Keratinocyte (primary cell): ENCODE data around the gene LPO. TPM values are rescaled to one million over a fixed set of nuclear protein-coding genes. Genes with fewer than 3 reads are reported as not detected.

ENCODE experiments used
- DNase-seq: peaks from one replicate; pipeline ENCODE4 v3.0.0-alpha.2; 2011; ENCODE audit warnings: low read depth, missing footprints, low spot score
- FAIRE-seq: peaks from 2 replicates; lab custom pipeline; 2011; peaks lifted over from hg19 to GRCh38; lab: Jason Lieb, UNC
- H2AFZ ChIP-seq: 2 replicates; pipeline ENCODE4 v1.6.0; 2012; ENCODE audit warnings: low read length, control low read depth, inconsistent platforms; ENCODE audit not compliant: control insufficient read depth
- H3K27ac ChIP-seq: 2 replicates; pipeline ENCODE4 v1.5.1; 2011; ENCODE audit warnings: low read length; ENCODE audit not compliant: control insufficient read depth, insufficient read depth
- H3K27me3 ChIP-seq: 3 replicates; pipeline ENCODE4 v1.6.0; 2011; ENCODE audit warnings: low read length; ENCODE audit not compliant: control insufficient read depth, insufficient read depth; ENCODE audit errors: extremely low read depth
- H3K36me3 ChIP-seq, 2 experiments: 2 replicates in 1 of 2; 3 replicates in 1 of 2; pipeline ENCODE4 v1.5.1; 2011; ENCODE audit warnings: low read length in 2 of 2, mild to moderate bottlenecking in 1 of 2; ENCODE audit not compliant: control insufficient read depth in 2 of 2, insufficient read depth in 2 of 2; ENCODE audit errors: extremely low read depth in 1 of 2
- H3K4me1 ChIP-seq: 3 replicates; pipeline ENCODE4 v1.5.1; 2011; ENCODE audit warnings: low read length; ENCODE audit not compliant: control insufficient read depth, insufficient read depth; ENCODE audit errors: extremely low read depth
- H3K4me2 ChIP-seq: 3 replicates; pipeline ENCODE4 v1.6.0; 2011; ENCODE audit warnings: low read depth, low read length; ENCODE audit not compliant: control insufficient read depth, insufficient read depth; ENCODE audit errors: extremely low read depth
- H3K4me3 ChIP-seq, 3 experiments: fragments of 200-600 bp in 1 of 3; sonication (generic) in 1 of 3; 2 replicates in 2 of 3; 3 replicates in 1 of 3; pipeline ENCODE4 v1.5.1; 2011 to 2016; ENCODE audit warnings: low read length in 3 of 3, mild to moderate bottlenecking in 3 of 3, control low read depth in 2 of 3, inconsistent platforms in 1 of 3, low read depth in 1 of 3, mixed read lengths in 1 of 3, mixed run types in 1 of 3, moderate library complexity in 1 of 3; ENCODE audit not compliant: control insufficient read depth in 2 of 3, insufficient read depth in 2 of 3; ENCODE audit errors: extremely low read depth in 1 of 3
- H3K79me2 ChIP-seq: 2 replicates; pipeline ENCODE4 v1.6.0; 2012; ENCODE audit warnings: low read length; ENCODE audit not compliant: control insufficient read depth, insufficient read depth
- H3K9ac ChIP-seq: 3 replicates; pipeline ENCODE4 v1.6.0; 2011; ENCODE audit warnings: low read length; ENCODE audit not compliant: control insufficient read depth, insufficient read depth; ENCODE audit errors: extremely low read depth
- H3K9me1 ChIP-seq: 3 replicates; pipeline ENCODE4 v1.6.0; 2011; ENCODE audit warnings: low read length; ENCODE audit not compliant: control insufficient read depth, insufficient read depth; ENCODE audit errors: extremely low read depth
- H3K9me3 ChIP-seq: 2 replicates; pipeline ENCODE4 v1.5.1; 2012; ENCODE audit warnings: low read depth, low read length; ENCODE audit not compliant: control insufficient read depth
- H4K20me1 ChIP-seq: 3 replicates; pipeline ENCODE4 v1.6.0; 2011; ENCODE audit warnings: low read length; ENCODE audit not compliant: control insufficient read depth, insufficient read depth; ENCODE audit errors: extremely low read depth
- EZH2 ChIP-seq: IDR thresholded peaks from one replicate; pipeline ENCODE4 v1.6.1; 2012; ENCODE audit warnings: inconsistent platforms, mild to moderate bottlenecking, low read length, moderate library complexity
- dilution Hi-C: fragments of 300-500 bp; cut with MboI; formaldehyde crosslinking; loops from one replicate; pipeline ENCODE4 v1.7.0; 2020; ENCODE audit warnings: low sequenced_read_pairs; ENCODE audit not compliant: extremely low pct_ligation_motif_present
- polyA plus RNA-seq, 5 experiments: library from polyadenylated mRNA; depleted of rRNA in 3 of 5; stranded (reverse) in 3 of 5; stranded (forward) in 1 of 5; unstranded in 1 of 5; fragments of >200 nt; gene quantifications; 1 replicate in 1 of 5; 2 replicates in 3 of 5; 3 replicates in 1 of 5; pipeline versions ENCODE4 v1.2.1 to v1.2.3, GENCODE V29; 2011 to 2012; ENCODE audit warnings: missing spikeins in 2 of 5, low read depth in 1 of 5, low replicate concordance in 1 of 5
- TF ChIP-seq, protein P1 (sequence below), 3 experiments: IDR thresholded peaks in 1 of 3; conservative IDR thresholded peaks in 1 of 3; optimal IDR thresholded peaks in 1 of 3; 2 replicates in 2 of 3; 3 replicates in 1 of 3; pipeline versions ENCODE3 to v1.5.1; 2011; ENCODE audit warnings: low read length in 3 of 3, mild to moderate bottlenecking in 3 of 3, moderate library complexity in 2 of 3, control low read depth in 1 of 3, inconsistent platforms in 1 of 3; ENCODE audit not compliant: insufficient read depth in 2 of 3; ENCODE audit errors: extremely low read depth in 1 of 3

Gene LPO
- polyA plus RNA-seq, 1 donor (not counting 4 experiments of a cell fraction or from before 2014, with no cell fraction given), result not detected

DNA sequence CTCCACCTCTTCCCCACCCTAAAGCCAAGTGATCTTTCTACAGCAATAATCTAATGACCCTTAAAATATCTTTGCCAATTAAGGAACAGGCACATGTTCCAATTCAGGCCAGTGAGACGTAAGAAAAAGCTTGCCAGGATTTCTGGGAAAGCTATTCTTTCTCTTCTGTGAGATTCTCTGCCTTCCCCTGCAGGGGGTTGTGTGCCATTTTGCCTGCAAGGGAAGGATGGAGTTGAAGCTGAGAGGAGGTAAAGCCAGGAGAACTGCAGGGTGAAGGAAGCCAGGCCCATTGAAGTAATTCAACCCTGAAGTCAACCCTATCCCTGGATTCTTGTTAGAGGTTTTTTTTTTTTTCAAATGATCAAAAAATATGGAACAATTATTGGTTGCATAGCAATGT lies 9.0 kb upstream of the LPO start:
- H3K4me1 ChIP-seq, result peaks cover 3% of the 10 kb centered on the region
- H3K4me2 ChIP-seq, result no peak overlapping the region
- dilution Hi-C loops, result no loop called here
- H2AFZ ChIP-seq, result no peak overlapping the region
- no peaks in the 10 kb centered on the region for H3K27me3 ChIP-seq
- no peak overlapping the region for H3K27ac ChIP-seq
- no peak for FAIRE-seq
- TF ChIP-seq EZH2, result no peak
- TF ChIP-seq, protein P1, sequence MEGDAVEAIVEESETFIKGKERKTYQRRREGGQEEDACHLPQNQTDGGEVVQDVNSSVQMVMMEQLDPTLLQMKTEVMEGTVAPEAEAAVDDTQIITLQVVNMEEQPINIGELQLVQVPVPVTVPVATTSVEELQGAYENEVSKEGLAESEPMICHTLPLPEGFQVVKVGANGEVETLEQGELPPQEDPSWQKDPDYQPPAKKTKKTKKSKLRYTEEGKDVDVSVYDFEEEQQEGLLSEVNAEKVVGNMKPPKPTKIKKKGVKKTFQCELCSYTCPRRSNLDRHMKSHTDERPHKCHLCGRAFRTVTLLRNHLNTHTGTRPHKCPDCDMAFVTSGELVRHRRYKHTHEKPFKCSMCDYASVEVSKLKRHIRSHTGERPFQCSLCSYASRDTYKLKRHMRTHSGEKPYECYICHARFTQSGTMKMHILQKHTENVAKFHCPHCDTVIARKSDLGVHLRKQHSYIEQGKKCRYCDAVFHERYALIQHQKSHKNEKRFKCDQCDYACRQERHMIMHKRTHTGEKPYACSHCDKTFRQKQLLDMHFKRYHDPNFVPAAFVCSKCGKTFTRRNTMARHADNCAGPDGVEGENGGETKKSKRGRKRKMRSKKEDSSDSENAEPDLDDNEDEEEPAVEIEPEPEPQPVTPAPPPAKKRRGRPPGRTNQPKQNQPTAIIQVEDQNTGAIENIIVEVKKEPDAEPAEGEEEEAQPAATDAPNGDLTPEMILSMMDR (optimal IDR thresholded peaks at IDR 0.05 in 1 of 3, IDR thresholded peaks at IDR 0.05 in 1 of 3, conservative IDR thresholded peaks at IDR 0.05 in 1 of 3; ENCODE audit: extremely low read depth in 1 of 3, insufficient read depth in 2 of 3, low read length in 3 of 3), result no peak
- DNase-seq, result no peak
- no peaks in the 10 kb centered on the region for H4K20me1 ChIP-seq
- no peak overlapping the region for H3K4me3 ChIP-seq
- H3K79me2 ChIP-seq, result no peaks in the 10 kb centered on the region
- H3K9me3 ChIP-seq, result no peaks in the 10 kb centered on the region
- H3K9ac ChIP-seq, result no peak overlapping the region
- H3K36me3 ChIP-seq, result no peaks in the 10 kb centered on the region
- H3K9me1 ChIP-seq, result no peaks in the 10 kb centered on the region

DNA sequence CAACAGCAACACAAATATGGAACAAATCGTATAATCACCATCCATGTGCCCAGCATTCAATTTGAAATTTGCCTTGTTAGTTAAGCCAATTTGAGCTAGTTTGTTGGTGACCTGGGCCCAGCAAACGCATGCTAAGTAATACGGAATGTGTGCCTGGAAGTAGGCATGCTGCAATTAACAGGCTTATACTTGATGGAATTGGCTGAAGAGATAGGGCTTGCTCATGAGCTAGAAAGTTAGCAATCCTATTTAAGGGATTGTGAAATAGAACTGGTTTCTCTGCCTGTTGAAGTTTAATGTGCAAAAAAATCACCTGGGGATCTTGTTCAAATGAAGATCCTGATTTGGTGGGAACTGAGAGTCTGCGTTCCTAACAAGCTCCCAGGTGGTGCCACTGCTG lies 8.5 kb upstream of the LPO start:
- no peaks in the 10 kb centered on the region for H3K27me3 ChIP-seq
- no peaks in the 10 kb centered on the region for H3K36me3 ChIP-seq
- no peak overlapping the region for H3K4me2 ChIP-seq
- dilution Hi-C loops, result no loop called here
- FAIRE-seq (no peak), DNase-seq (no peak)
- H3K9ac ChIP-seq, result no peak overlapping the region
- no peaks in the 10 kb centered on the region for H4K20me1 ChIP-seq
- no peaks in the 10 kb centered on the region for H3K9me3 ChIP-seq
- H3K4me3 ChIP-seq, result no peak overlapping the region
- H3K9me1 ChIP-seq, result no peaks in the 10 kb centered on the region
- no peak overlapping the region for H3K27ac ChIP-seq
- H3K4me1 ChIP-seq, result no peaks in the 10 kb centered on the region
- no peak overlapping the region for H2AFZ ChIP-seq
- no peaks in the 10 kb centered on the region for H3K79me2 ChIP-seq
- no peak for TF ChIP-seq EZH2
- TF ChIP-seq, protein P1 (optimal IDR thresholded peaks at IDR 0.05 in 1 of 3, IDR thresholded peaks at IDR 0.05 in 1 of 3, conservative IDR thresholded peaks at IDR 0.05 in 1 of 3; ENCODE audit: extremely low read depth in 1 of 3, insufficient read depth in 2 of 3, low read length in 3 of 3), result no peak
